ENCODE results near the gene EMP1.

The EMP1 gene

DNA sequence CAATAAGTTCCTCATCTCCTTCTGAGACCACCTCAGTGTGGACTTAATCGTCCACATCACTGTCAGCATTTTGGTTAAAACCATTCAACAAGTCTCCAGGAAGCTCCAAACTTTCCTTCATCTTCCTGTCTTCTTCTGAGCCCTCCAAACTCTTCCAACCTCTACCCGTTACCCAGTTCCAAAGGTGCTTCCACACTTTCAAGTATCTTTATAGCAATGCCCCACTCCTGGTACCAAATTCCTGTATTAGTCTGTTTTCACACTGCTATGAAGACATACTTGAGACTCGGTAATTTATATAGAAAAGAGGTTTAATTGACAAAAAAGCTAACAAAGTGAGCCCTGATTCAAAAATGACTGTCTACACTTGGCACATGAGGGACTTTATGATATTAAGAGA is 22.8 kb downstream of the EMP1 start:
- ATAC-seq: no peak
- no peak for TF ChIP-seq ZC3H10 (CRISPR knock-in tag; IDR thresholded peaks at IDR 0.05)

DNA sequence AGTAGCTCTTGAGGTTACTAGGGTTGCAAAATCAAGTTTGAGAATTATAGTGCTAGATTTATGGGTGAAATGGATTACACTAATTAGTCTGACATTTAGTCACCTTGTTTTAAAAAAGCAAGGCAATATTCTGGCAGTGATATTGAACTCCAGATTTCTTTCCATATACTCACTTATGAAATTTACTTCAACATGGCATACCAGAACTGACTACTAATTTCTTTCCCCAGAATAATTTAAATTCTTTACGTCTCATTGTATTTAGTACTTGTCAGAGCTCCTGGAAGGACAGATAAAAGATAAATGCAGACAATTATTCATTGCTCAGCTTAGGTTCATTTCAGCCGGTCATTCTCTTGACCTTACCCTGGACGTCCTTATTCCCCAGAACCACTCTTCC is 24.3 kb downstream of the EMP1 start:
- peak; percentile 72 for ATAC-seq
- TF ChIP-seq, protein P1, sequence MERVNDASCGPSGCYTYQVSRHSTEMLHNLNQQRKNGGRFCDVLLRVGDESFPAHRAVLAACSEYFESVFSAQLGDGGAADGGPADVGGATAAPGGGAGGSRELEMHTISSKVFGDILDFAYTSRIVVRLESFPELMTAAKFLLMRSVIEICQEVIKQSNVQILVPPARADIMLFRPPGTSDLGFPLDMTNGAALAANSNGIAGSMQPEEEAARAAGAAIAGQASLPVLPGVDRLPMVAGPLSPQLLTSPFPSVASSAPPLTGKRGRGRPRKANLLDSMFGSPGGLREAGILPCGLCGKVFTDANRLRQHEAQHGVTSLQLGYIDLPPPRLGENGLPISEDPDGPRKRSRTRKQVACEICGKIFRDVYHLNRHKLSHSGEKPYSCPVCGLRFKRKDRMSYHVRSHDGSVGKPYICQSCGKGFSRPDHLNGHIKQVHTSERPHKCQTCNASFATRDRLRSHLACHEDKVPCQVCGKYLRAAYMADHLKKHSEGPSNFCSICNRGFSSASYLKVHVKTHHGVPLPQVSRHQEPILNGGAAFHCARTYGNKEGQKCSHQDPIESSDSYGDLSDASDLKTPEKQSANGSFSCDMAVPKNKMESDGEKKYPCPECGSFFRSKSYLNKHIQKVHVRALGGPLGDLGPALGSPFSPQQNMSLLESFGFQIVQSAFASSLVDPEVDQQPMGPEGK (CRISPR knock-in tag; IDR thresholded peaks at IDR 0.05; ENCODE audit: borderline replicate concordance): no peak
- TF ChIP-seq BACH2 (CRISPR knock-in tag; IDR thresholded peaks at IDR 0.05; ENCODE audit: borderline replicate concordance) (no peak), ZFP3 (CRISPR knock-in tag; IDR thresholded peaks at IDR 0.05) (no peak), OSR1 (CRISPR knock-in tag; IDR thresholded peaks at IDR 0.05) (no peak), ISL1 (CRISPR knock-in tag; IDR thresholded peaks at IDR 0.05) (peak; percentile 47), ZNF565 (CRISPR knock-in tag; conservative IDR thresholded peaks at IDR 0.05; ENCODE audit: low read depth) (no peak)

DNA sequence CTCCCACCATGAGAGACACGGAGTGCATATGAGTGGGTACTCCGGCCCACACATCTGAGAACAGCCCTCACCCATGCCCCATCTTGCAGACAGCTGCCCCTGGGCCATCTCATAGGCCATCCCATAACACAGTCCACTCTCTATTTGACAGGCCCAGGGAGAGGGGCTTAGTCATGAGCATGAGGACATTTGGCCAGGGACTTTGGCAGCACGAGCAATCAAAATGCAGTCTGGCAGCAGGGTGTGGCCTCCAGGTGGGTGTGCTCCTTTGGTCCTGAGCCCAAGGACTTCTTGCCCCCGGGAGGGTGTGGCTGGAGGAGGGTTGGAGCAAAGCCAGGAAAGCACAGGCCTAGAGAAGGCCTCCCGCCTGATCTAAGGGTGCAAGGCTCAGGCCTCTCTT is 25.6 kb downstream of the EMP1 start:
- TF ChIP-seq ZC3H10 (CRISPR knock-in tag; IDR thresholded peaks at IDR 0.05) (no peak), ZNF565 (CRISPR knock-in tag; conservative IDR thresholded peaks at IDR 0.05; ENCODE audit: low read depth) (no peak), BACH2 (CRISPR knock-in tag; IDR thresholded peaks at IDR 0.05; ENCODE audit: borderline replicate concordance) (no peak), ZNF70 (CRISPR knock-in tag; IDR thresholded peaks at IDR 0.05) (no peak), ZFP3 (CRISPR knock-in tag; IDR thresholded peaks at IDR 0.05) (no peak), GLIS3 (CRISPR knock-in tag; IDR thresholded peaks at IDR 0.05) (no peak), ZFP30 (CRISPR knock-in tag; IDR thresholded peaks at IDR 0.05) (no peak), PPARA (CRISPR knock-in tag; IDR thresholded peaks at IDR 0.05; ENCODE audit: borderline replicate concordance) (no peak), ARNTL (CRISPR knock-in tag; IDR thresholded peaks at IDR 0.05; ENCODE audit: borderline replicate concordance, low read depth) (no peak), TCF4 (CRISPR knock-in tag; IDR thresholded peaks at IDR 0.05; ENCODE audit: borderline replicate concordance) (no peak), ESRRG (CRISPR knock-in tag; IDR thresholded peaks at IDR 0.05) (no peak), ZNF8 (CRISPR knock-in tag; IDR thresholded peaks at IDR 0.05) (no peak), SNAI2 (CRISPR knock-in tag; IDR thresholded peaks at IDR 0.05) (no peak), TOX (CRISPR knock-in tag; IDR thresholded peaks at IDR 0.05; ENCODE audit: borderline replicate concordance) (no peak), ISL1 (CRISPR knock-in tag; IDR thresholded peaks at IDR 0.05) (no peak)
- TF ChIP-seq, protein P2, sequence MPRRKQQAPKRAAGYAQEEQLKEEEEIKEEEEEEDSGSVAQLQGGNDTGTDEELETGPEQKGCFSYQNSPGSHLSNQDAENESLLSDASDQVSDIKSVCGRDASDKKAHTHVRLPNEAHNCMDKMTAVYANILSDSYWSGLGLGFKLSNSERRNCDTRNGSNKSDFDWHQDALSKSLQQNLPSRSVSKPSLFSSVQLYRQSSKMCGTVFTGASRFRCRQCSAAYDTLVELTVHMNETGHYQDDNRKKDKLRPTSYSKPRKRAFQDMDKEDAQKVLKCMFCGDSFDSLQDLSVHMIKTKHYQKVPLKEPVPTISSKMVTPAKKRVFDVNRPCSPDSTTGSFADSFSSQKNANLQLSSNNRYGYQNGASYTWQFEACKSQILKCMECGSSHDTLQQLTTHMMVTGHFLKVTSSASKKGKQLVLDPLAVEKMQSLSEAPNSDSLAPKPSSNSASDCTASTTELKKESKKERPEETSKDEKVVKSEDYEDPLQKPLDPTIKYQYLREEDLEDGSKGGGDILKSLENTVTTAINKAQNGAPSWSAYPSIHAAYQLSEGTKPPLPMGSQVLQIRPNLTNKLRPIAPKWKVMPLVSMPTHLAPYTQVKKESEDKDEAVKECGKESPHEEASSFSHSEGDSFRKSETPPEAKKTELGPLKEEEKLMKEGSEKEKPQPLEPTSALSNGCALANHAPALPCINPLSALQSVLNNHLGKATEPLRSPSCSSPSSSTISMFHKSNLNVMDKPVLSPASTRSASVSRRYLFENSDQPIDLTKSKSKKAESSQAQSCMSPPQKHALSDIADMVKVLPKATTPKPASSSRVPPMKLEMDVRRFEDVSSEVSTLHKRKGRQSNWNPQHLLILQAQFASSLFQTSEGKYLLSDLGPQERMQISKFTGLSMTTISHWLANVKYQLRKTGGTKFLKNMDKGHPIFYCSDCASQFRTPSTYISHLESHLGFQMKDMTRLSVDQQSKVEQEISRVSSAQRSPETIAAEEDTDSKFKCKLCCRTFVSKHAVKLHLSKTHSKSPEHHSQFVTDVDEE (CRISPR knock-in tag; IDR thresholded peaks at IDR 0.05): no peak
- TF ChIP-seq, protein P3, sequence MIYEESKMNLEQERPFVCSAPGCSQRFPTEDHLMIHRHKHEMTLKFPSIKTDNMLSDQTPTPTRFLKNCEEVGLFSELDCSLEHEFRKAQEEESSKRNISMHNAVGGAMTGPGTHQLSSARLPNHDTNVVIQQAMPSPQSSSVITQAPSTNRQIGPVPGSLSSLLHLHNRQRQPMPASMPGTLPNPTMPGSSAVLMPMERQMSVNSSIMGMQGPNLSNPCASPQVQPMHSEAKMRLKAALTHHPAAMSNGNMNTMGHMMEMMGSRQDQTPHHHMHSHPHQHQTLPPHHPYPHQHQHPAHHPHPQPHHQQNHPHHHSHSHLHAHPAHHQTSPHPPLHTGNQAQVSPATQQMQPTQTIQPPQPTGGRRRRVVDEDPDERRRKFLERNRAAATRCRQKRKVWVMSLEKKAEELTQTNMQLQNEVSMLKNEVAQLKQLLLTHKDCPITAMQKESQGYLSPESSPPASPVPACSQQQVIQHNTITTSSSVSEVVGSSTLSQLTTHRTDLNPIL (CRISPR knock-in tag; IDR thresholded peaks at IDR 0.05; ENCODE audit: low read depth): no peak
- TF ChIP-seq, protein P4, sequence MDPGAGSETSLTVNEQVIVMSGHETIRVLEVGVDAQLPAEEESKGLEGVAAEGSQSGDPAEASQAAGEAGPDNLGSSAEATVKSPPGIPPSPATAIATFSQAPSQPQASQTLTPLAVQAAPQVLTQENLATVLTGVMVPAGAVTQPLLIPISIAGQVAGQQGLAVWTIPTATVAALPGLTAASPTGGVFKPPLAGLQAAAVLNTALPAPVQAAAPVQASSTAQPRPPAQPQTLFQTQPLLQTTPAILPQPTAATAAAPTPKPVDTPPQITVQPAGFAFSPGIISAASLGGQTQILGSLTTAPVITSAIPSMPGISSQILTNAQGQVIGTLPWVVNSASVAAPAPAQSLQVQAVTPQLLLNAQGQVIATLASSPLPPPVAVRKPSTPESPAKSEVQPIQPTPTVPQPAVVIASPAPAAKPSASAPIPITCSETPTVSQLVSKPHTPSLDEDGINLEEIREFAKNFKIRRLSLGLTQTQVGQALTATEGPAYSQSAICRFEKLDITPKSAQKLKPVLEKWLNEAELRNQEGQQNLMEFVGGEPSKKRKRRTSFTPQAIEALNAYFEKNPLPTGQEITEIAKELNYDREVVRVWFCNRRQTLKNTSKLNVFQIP (CRISPR knock-in tag; IDR thresholded peaks at IDR 0.05; ENCODE audit: borderline replicate concordance, low read depth): no peak
- TF ChIP-seq, protein P1 (CRISPR knock-in tag; IDR thresholded peaks at IDR 0.05; ENCODE audit: borderline replicate concordance): no peak
- ATAC-seq: no peak; the same call in 2 of the 3 replicates

Data from SK-N-SH treated with all-trans-retinoic acid at 6 μM for 48 hours (cell line).